HG02884 (cell line): Measurements from ENCODE around the gene TBX5.
"Not testable (repeated sequence)": the region's sequence is repeated elsewhere in the genome, so short reads cannot be mapped to it uniquely, and the experiment has no call there.

Experiments used
- ATAC-seq: cut with Tn5 transposase; IDR thresholded peaks from one replicate; pipeline ENCODE4 v1.9.1; 2021; ENCODE audit warnings: mild to moderate bottlenecking, moderate library complexity; ENCODE audit not compliant: unreplicated experiment

TBX5 gene

DNA sequence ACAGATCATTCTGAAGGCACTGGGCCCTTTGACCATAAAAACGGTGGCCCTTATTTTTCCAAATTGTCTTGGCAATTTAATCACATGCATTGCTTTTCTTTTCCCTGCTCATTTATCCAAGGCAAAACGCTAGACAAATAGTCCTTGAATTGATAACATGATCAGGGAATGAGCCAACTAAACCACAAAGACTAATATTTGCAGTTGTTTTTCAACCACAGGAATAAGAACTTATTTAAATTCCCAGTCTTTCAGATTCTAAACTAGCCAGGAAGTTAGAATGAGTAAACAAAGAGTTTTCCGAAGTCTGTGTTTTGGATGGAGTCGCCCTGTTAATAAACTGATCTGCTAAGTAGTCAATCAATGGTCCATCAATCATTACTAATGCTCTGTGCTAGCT is 14.9 kb downstream of the TBX5 start:
- no peak for ATAC-seq

DNA sequence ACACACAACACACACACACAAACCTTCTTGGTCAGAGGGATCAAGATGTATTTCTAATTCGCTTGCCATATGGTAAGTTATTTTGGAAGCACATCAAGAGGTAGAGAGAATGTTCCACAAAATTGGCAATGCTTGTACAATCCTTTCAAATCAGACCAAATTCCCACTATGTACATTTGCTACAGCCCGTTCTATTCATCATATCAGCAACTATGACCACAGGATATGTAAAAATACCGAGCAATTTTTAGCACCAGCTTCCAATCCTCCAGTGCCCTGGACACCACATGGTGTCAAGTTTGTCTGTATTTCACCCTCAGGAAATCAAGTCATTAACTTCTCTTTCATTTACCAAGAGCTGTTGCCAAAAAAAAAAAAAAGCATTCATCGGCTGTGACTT is 21.2 kb downstream of the TBX5 start:
- no peak for ATAC-seq

DNA sequence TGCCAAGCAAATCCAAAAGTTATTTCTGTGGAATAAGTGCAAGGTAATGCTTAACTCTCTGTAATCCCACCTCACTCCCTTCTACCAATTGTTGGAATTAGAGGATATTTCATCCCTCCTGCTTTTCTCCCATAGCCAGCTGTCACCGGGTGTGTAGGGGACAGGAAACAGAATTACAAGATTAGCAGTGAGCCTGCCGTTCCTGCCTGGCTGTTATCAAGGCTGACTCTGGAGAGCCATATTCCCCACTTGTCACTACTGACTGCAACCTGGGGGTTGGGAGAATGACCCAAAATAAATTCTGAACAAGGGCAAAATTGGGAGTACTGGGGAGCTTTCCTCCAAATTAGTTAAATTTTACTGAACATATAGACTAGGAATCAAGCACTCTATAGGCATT is 24.8 kb downstream of the TBX5 start:
- ATAC-seq, result no peak

DNA sequence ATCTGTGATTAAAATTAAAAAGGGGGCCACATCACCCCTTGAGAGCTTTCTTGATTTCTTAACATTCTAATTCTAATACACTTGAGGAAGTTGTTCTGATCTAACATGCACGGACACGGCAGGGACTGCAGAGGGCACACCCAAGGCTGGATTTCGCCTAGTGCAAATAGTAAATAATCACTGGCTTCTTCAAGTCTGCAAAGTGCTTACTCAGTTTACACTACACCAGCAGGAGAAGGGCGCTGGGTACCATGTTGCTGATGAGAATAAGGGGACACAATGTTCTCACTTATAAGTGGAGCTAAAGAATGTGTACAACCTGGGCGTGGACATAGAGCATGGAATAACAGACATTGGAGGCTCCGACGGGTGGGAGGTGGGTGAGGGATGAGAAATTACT is 34.2 kb downstream of the TBX5 start:
- ATAC-seq, result no peak

DNA sequence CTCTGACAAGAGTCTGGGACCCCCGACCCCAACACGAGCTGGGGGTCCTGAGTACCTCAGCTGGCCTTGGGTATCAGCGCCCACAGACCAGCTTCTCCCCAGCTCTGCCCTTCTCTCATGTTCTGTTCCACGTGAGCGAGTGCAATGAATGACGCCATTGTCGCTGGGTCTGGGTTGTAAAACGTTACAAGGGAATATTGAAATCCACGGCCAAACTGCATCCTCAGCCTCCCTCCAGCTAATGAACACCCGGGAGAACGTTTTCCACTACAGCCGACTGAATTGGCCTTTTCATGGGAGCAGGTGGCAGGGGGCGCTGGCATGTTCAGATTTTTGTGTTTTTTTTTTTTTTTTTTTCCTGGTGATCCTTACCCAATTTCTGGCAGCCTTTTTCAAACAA is 34.7 kb downstream of the TBX5 start:
- no peak for ATAC-seq

DNA sequence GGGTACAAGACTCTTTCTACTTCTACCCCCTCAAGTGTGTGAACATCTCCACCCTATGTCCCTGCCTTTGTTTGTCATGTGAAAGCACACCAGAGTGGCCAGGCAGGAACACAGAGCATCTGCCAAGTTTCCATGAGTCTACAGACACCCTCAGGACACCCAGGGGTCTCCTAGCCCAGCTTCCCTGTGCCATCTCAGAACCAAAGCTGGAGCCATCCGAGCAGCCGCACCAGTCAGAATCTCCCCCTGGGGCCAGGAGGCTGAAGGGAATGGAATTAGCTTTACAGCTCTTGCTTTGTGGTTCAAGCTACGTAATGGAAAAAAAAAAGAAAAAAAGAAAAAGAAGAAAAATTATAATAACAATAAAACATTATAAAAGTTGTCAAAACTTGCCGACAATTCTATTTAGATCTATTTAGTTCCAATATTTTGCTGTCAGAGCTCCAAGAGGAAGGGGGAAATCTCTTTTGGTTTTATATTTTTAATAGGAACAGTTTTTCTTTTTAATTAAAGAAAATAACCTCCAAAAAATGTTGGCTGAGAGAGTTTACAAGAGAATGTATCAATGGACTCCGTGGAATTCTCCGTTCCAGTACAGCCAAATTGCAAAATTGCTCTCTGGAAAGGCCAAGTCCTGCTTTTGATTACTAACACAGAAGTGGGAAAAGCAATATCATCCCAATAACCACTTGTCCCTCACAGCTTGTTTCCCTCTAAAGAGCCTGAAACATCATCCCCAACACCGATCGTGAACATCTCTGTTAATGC is 37.1 kb downstream of the TBX5 start:
- ATAC-seq, result no peak

DNA sequence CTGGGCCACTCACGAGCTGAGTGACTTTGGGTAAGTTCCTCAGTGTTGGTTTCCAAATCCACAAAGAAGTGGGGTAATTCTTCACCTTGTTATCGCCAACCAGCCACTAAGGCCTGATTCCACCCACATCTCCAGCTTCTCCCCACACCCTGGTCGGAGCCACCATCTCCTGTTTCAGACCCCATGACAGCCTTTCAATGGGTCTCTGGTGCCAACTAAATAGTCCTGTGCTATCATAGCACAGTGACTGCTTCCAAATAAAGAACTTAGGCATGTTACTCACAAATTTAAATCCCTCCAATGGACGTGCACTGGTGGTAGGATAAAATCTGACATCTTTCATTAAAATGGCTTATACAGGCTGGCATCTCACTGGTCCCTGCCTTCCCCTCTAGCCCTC is 44.0 kb downstream of the TBX5 start:
- no peak for ATAC-seq

DNA sequence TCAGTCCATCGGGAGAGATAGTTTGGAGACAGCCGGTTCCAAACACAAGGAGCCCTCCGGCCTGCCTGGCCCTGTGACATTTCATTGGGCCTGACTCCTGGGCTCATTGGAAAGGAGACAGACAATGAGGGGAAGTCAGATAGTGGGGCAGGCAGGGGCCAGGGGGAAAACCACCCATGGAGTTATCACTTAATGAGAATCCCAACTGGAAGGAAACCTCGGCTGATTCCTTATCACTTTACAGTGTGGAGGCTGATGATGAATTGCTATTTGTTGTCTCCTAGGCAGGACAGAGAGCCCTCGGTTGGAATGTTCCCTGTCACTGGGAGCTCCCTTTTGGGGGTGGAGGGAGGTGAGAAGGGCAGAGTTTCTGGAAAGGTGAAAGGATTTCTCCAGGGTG is 44.4 kb downstream of the TBX5 start:
- ATAC-seq, result no peak

DNA sequence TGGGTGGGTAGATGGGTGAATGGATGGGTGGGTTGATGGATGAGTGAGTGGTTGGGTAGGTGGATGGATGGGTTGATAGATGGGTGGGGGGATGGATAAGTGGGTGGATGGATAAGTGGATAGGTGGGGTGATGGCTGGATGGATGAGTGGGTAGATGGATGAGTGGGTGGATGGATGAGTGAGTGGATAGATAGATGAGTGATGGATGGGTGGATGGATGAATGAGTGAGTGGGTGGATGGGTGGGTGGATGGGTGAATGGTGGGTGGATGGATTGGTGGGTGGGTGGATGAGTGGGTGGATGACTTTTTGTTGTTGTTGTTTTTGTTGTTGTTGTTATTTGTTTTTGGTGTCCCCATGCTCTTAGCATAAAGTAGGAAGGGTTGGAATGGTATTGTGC is 45.5 kb downstream of the TBX5 start:
- ATAC-seq, result no peak

DNA sequence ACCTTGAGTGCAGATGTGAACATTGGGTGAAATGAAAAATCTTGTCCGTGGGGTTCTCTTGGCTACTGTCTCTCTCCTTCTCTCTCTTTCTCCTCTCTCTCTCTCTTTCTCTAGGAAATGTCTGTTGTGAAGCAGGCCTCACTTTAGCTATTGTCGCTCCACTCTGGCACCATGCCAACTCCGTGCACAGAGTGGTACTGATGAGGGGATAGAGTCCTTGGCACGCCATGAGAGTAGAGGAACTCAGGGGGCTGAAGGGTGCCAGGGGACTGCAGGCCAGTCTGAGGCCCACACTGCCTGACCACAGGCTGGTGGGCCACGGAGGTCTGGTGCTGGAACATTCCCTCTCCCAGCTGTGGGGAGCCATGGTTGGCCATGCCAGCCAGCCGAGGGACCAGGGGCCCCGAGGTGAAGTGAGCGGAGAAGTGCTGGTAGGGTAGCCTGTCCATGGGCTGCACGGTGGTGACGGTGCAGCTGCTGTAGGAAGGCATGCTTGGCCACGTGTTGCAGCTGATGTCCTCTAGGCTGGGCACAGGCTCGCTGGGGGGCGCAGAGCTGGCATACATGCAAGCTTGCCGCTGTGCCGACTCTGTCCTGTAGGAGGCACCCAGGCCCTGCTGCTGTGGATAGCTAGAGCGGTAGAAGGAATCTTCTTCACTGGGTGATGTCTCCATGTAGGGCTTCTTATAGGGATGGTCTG is 50.4 kb downstream of the TBX5 start:
- ATAC-seq, result no peak

DNA sequence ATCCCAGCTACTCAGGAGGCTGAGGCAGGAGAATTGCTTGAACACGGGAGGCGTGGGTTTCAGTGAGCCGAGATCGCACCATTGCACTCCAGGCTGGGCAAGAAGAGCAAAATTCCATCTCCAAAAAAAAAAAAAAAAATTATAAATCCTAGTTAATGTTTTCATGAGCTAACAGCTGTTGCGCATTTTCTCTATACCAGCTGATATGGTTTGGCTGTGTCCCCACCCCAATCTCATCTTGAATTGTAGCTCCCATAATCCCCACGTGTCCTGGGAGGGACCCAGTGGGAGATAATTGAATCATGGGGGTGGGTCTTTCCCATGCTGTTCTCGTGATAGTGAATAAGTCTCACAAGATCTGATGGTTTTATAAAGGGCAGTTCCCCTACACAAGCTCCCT is 56.7 kb downstream of the TBX5 start:
- not testable (repeated sequence) for ATAC-seq

DNA sequence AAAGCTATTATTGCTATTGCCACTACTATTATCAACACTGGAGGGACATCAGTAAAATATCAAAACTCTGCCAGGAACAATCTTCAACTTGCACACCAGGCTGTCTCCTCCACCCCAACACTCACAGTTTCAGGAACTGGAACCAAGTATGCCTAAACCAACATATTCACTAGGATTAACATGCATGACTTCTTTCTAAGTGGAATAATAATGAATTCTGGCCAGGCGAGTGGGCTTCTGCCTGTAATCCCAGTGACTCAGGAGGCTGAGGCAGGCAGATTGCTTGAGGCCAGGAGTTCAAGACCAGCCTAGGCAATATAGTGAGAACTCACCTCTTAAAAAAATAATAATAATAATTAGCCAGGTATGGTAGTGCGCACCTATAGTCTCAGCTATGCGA is 58.1 kb downstream of the TBX5 start:
- ATAC-seq, result no peak

DNA sequence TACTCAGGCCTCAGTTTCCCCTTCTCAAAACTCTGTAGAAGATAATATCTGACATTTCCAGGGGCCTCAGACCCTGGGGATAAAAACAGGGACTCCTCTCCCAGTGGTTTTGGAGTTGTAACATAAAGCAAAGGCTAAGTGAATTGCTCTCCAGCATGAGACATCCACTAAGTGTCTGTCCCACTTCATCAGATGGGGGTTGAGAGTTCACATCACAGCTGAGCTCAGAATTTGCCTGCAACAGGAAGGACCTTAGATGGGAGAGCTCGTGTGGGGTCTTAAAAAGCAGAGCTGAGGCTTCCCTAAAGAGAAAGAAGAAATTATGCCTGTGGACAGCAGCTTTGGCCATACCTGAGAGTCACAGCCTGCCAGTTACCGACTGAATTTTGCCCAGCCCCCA is 61.1 kb downstream of the TBX5 start:
- ATAC-seq, result no peak

DNA sequence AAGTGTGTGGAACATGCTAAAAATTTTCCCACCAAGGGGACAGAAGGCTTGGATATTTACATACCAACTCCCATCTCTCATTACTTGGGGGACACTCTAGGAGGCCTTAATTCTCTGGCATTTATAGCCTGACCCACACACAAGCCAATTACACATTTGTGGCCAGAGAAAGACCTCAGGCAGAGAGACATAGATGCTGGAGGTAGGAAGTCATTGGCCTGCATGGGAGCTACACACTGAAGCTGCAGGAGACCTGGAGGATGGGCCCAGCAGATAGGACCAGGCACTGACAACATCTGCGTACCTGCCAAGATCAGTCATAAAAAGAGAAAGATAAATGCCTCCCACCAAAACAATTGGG is 61.7 kb downstream of the TBX5 start:
- no peak for ATAC-seq

DNA sequence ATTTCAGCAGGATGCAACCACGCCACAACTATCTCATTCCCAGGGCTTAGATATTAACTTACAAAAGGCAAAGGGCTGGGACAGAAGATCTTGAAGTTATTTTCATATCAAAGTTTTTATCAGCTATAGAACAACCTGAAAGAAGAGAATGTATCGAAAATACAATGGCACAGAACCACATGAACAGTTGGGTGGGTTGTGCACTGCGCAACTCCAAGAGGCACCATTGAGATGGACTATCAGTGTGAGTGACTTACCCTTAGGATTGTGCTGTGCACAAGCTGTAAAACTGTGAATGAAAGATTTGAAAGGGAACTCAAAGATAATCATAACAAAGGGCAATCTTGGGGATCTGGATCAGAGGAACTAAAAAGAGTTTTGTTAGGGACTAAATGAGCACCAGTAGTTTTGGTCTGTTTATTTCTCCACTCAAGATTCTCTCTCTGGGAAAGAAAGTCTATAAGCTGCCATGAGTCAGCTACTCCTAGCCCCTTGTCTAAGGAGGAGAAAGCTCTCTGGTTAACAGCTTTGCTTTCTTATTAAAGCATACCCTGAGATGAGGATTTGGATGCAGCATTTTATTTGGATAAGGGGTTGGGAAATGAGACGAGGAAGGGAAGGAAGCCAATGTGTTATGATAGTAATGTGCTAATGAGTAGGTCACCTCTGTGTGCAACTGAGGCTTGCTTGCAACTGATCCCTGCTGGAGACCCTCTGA is 62.2 kb downstream of the TBX5 start:
- no peak for ATAC-seq

DNA sequence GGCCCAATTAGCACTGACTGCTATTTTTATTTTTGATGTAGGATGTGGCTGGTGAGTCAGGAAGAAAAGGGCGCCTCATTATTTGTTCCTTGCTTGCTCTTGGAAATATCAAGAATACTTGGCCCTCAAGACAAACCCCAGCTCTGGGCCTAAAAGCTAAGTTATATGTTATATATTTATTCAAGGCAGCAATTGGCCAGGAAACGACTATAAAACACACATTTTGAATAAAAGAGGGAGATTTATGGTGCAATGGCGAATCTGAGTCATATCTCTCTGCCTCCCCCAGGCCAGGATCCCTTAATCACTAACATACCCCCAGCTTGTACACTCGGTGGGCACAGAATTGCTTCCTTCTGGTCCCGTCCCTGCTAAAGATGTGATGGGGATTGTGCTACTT is 63.3 kb downstream of the TBX5 start:
- ATAC-seq, result no peak

DNA sequence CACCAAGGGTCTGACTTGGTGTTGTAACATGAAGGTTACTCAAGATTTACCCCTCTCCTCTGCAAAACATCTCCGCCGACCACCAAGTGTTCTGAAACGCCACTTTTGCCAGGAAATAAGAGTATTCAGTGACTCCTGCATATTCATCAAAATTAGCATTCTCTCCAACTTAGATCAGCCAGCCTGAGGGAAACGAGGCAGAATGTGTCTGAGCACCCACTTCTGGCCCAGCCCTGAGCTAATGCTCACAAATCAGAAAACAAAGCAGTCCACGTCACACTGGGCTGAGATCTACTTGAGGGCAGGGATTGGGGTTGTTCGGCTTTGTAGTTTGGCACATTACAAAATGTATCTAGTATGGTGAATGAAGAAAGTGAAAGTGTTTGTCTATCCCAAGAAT is 64.3 kb downstream of the TBX5 start:
- no peak for ATAC-seq

DNA sequence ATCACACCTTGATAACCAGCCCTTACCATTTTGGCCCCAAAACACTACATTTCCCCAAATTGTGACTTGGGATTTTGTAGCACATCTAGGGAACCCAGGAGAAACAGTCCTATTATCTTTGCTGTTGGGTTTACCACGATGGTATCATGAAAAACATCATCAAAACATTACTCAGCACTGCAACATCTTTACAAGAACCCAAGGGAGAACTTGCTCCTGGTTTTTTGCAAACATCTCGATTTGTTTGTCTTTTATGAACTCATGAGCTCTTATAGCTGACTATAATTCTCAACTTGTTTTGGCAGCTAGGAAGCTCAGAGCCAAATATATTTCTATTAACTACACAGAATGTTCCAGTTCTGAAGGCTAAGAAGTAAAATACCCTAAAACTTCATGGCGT is 65.7 kb downstream of the TBX5 start:
- no peak for ATAC-seq

DNA sequence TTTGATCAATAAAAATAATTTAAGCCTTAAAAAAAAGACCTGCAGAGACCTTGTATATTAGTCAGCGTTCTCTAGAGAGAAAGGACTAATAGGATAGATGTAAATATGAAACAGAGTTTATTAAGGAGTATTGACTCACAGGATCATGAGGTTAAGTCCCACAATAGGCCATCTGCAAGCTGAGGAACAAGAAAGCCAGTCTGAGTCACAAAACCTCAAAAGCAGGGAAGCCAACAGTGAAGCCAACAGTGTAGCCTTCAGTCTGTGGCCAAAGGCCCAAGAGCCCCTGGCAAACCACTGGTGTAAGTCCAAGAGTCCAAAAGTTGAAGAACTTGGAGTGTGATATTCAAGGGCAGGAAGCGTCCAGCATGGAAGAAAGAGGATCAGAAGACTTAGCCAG is 66.3 kb downstream of the TBX5 start:
- no peak for ATAC-seq

DNA sequence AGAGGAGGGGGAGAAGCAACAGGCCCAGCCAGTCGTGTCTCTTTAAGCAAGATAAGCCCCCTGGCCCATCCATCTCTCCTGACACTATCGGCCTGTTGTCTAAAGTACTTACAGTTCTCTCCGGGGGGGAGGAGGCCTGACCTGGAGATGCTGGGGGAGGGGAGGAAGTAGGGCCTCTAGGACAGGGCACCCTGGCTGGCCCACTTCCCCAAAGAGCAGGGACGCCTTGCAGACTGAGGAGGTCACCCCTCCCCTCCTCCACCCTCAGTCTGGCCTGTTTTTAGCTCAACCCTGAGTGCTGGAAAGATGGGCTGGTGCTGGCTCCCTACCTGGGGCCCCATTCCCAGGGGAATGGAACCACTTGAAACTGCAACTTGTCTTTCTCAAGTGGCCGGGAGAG is 70.3 kb downstream of the TBX5 start:
- no peak for ATAC-seq

DNA sequence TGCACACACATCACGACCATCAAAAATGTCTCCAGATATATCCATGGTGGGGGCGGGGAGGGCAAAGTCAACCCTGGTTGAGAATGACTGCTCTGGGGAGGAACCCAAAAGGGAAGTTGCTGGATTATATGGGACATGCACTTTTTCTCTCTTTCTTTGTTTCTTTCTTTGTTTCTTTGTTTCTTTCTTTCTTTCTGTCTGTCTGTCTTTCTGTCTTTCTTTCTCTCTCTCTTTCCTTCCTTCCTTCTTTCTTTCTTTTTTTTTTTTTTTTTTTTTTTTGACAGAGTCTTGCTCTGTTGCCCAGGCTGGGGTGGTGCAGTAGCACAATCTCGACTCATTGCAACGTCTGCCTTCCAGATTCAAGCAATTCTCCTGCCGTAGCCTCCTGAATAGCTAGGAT is 71.5 kb downstream of the TBX5 start:
- no peak for ATAC-seq

DNA sequence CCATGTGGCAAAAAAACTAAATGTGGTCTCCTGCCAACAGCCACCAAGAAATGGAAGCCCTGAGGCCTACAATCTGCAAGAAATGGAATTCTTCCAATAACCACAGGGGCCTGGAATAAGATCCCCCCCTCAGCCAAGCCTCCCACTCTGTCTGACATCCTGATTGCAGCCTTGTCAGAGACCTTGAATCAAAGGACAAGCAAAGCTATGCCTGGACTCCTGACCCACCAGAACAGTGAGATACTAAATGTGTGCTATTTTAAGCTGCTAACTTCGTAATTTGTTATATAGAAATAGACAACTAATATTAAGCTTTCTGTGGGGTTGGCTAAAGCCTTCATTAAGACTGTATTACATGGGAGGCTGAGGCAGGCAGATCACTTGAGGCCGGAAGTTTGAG is 77.7 kb downstream of the TBX5 start:
- ATAC-seq, result no peak
